ENCODE measurements around the gene SOCS7. TPM values are rescaled to one million over a fixed set of nuclear protein-coding genes. Genes with fewer than 3 reads are reported as not detected.

Gene SOCS7
- total and polyA plus RNA-seq, 2 donors: 3.5 to 10.4 TPM

GRCh38 chr17:38353668-38354067 is 2.0 kb downstream of the SOCS7 start:
- peaks cover 18 to 31% of the 10 kb centered on the region in 2 donors for H3K4me1 ChIP-seq (ENCODE audit: control insufficient read depth in 2 of 2, insufficient read depth in 2 of 2, low read length in 2 of 2)

GRCh38 chr17:38354466-38354865 is 2.8 kb downstream of the SOCS7 start:
- H3K27ac ChIP-seq (ENCODE audit: low read depth in 1 of 2, low read length in 1 of 2): no peak overlapping the region
- H3K4me3 ChIP-seq (ENCODE audit: low read length in 2 of 2): peak overlapping the region in 1 of 2 donors; percentile 12
- peaks cover 15 to 31% of the 10 kb centered on the region in 2 donors for H3K4me1 ChIP-seq (ENCODE audit: control insufficient read depth in 2 of 2, insufficient read depth in 2 of 2, low read length in 2 of 2)
- no peaks in the 10 kb centered on the region for H3K36me3 ChIP-seq (ENCODE audit: control insufficient read depth in 2 of 2, insufficient read depth in 2 of 2, low read length in 1 of 2)
- no peak for DNase-seq (ENCODE audit: low read depth in 6 of 9, low spot score in 9 of 9)
- 82% methylated on average over 7 of the region's 7 CpGs for WGBS
- no peaks in the 10 kb centered on the region for H3K27me3 ChIP-seq (ENCODE audit: control insufficient read depth in 2 of 2, insufficient read depth in 1 of 2, low read length in 1 of 2)
- H3K9me3 ChIP-seq (ENCODE audit: control insufficient read depth in 2 of 2, insufficient read depth in 1 of 2, low read length in 1 of 2): no peaks in the 10 kb centered on the region

More at GRCh38 chr17:38353668-38354067, 2.0 kb downstream of the SOCS7 start:
- Histone ChIP-seq H3K36me3 (ENCODE audit: control insufficient read depth in 2 of 2, insufficient read depth in 2 of 2, low read length in 1 of 2) (no peaks in the 10 kb centered on the region), H3K4me3 (ENCODE audit: low read length in 2 of 2) (peak overlapping the region in 1 of 2 donors; percentile 68), H3K27ac (ENCODE audit: low read depth in 1 of 2, low read length in 1 of 2) (no peak overlapping the region), H3K27me3 (ENCODE audit: control insufficient read depth in 2 of 2, insufficient read depth in 1 of 2, low read length in 1 of 2) (no peaks in the 10 kb centered on the region), H3K9me3 (ENCODE audit: control insufficient read depth in 2 of 2, insufficient read depth in 1 of 2, low read length in 1 of 2) (no peaks in the 10 kb centered on the region)
- peak in 1 of 9 donors; percentile 35 for DNase-seq (ENCODE audit: low read depth in 6 of 9, low spot score in 9 of 9)
- whole genome bisulfite sequencing: 80% methylated on average over 13 of the region's 13 CpGs

GRCh38 chr17:38355251-38355650 is 3.6 kb downstream of the SOCS7 start:
- DNase-seq (ENCODE audit: low read depth in 6 of 9, low spot score in 9 of 9): no peak
- no peaks in the 10 kb centered on the region for H3K27me3 ChIP-seq (ENCODE audit: control insufficient read depth in 2 of 2, insufficient read depth in 1 of 2, low read length in 1 of 2)
- H3K9me3 ChIP-seq (ENCODE audit: control insufficient read depth in 2 of 2, insufficient read depth in 1 of 2, low read length in 1 of 2): no peaks in the 10 kb centered on the region
- H3K4me1 ChIP-seq (ENCODE audit: control insufficient read depth in 2 of 2, insufficient read depth in 2 of 2, low read length in 2 of 2): peaks cover 15 to 31% of the 10 kb centered on the region in 2 donors
- 99% methylated on average over 4 of the region's 4 CpGs for WGBS
- no peak overlapping the region for H3K4me3 ChIP-seq (ENCODE audit: low read length in 2 of 2)
- H3K36me3 ChIP-seq (ENCODE audit: control insufficient read depth in 2 of 2, insufficient read depth in 2 of 2, low read length in 1 of 2): no peaks in the 10 kb centered on the region
- no peak overlapping the region for H3K27ac ChIP-seq (ENCODE audit: low read depth in 1 of 2, low read length in 1 of 2)

GRCh38 chr17:38357486-38358123 is 6.0 kb downstream of the SOCS7 start:
- peaks cover 15 to 31% of the 10 kb centered on the region in 2 donors for H3K4me1 ChIP-seq (ENCODE audit: control insufficient read depth in 2 of 2, insufficient read depth in 2 of 2, low read length in 2 of 2)
- peaks cover 6 to 7% of the 10 kb centered on the region in 2 donors for H3K36me3 ChIP-seq (ENCODE audit: control insufficient read depth in 2 of 2, insufficient read depth in 2 of 2, low read length in 1 of 2)
- no peak overlapping the region for H3K4me3 ChIP-seq (ENCODE audit: low read length in 2 of 2)
- H3K27me3 ChIP-seq (ENCODE audit: control insufficient read depth in 2 of 2, insufficient read depth in 1 of 2, low read length in 1 of 2): no peaks in the 10 kb centered on the region
- H3K9me3 ChIP-seq (ENCODE audit: control insufficient read depth in 2 of 2, insufficient read depth in 1 of 2, low read length in 1 of 2): no peaks in the 10 kb centered on the region
- H3K27ac ChIP-seq (ENCODE audit: low read depth in 1 of 2, low read length in 1 of 2): no peak overlapping the region
- no peak for DNase-seq (ENCODE audit: low read depth in 6 of 9, low spot score in 9 of 9)
- 91% methylated on average over 2 of the region's 2 CpGs for WGBS

GRCh38 chr17:38358586-38359513 is 7.2 kb downstream of the SOCS7 start:
- Histone ChIP-seq H3K9me3 (ENCODE audit: control insufficient read depth in 2 of 2, insufficient read depth in 1 of 2, low read length in 1 of 2) (no peaks in the 10 kb centered on the region), H3K36me3 (ENCODE audit: control insufficient read depth in 2 of 2, insufficient read depth in 2 of 2, low read length in 1 of 2) (peaks cover 14 to 15% of the 10 kb centered on the region in 2 donors), H3K27me3 (ENCODE audit: control insufficient read depth in 2 of 2, insufficient read depth in 1 of 2, low read length in 1 of 2) (no peaks in the 10 kb centered on the region), H3K4me3 (ENCODE audit: low read length in 2 of 2) (no peak overlapping the region), H3K27ac (ENCODE audit: low read depth in 1 of 2, low read length in 1 of 2) (no peak overlapping the region), H3K4me1 (ENCODE audit: control insufficient read depth in 2 of 2, insufficient read depth in 2 of 2, low read length in 2 of 2) (peaks cover 6 to 19% of the 10 kb centered on the region in 2 donors)
- no peak for DNase-seq (ENCODE audit: low read depth in 6 of 9, low spot score in 9 of 9)
- 95% methylated on average over 9 of the region's 9 CpGs for WGBS

GRCh38 chr17:38361694-38362465 is 10.2 kb downstream of the SOCS7 start:
- Histone ChIP-seq H3K36me3 (ENCODE audit: control insufficient read depth in 2 of 2, insufficient read depth in 2 of 2, low read length in 1 of 2) (peaks cover 25 to 33% of the 10 kb centered on the region in 2 donors), H3K27ac (ENCODE audit: low read depth in 1 of 2, low read length in 1 of 2) (no peak overlapping the region), H3K4me3 (ENCODE audit: low read length in 2 of 2) (no peak overlapping the region), H3K4me1 (ENCODE audit: control insufficient read depth in 2 of 2, insufficient read depth in 2 of 2, low read length in 2 of 2) (peaks cover 0 to 4% of the 10 kb centered on the region in 2 donors), H3K9me3 (ENCODE audit: control insufficient read depth in 2 of 2, insufficient read depth in 1 of 2, low read length in 1 of 2) (no peaks in the 10 kb centered on the region), H3K27me3 (ENCODE audit: control insufficient read depth in 2 of 2, insufficient read depth in 1 of 2, low read length in 1 of 2) (no peaks in the 10 kb centered on the region)
- WGBS: 98% methylated on average over 5 of the region's 5 CpGs
- DNase-seq (ENCODE audit: low read depth in 6 of 9, low spot score in 9 of 9): no peak

GRCh38 chr17:38363016-38363415 is 11.4 kb downstream of the SOCS7 start:
- no peak for DNase-seq (ENCODE audit: low read depth in 6 of 9, low spot score in 9 of 9)
- H3K27ac ChIP-seq (ENCODE audit: low read depth in 1 of 2, low read length in 1 of 2): no peak overlapping the region
- no peaks in the 10 kb centered on the region for H3K27me3 ChIP-seq (ENCODE audit: control insufficient read depth in 2 of 2, insufficient read depth in 1 of 2, low read length in 1 of 2)
- H3K36me3 ChIP-seq (ENCODE audit: control insufficient read depth in 2 of 2, insufficient read depth in 2 of 2, low read length in 1 of 2): peaks cover 31 to 38% of the 10 kb centered on the region in 2 donors
- WGBS: 98% methylated on average over 5 of the region's 5 CpGs
- H3K4me1 ChIP-seq (ENCODE audit: control insufficient read depth in 2 of 2, insufficient read depth in 2 of 2, low read length in 2 of 2): peaks cover 0 to 4% of the 10 kb centered on the region in 2 donors
- no peaks in the 10 kb centered on the region for H3K9me3 ChIP-seq (ENCODE audit: control insufficient read depth in 2 of 2, insufficient read depth in 1 of 2, low read length in 1 of 2)
- H3K4me3 ChIP-seq (ENCODE audit: low read length in 2 of 2): no peak overlapping the region

- no peak overlapping the region for H3K4me3 ChIP-seq (ENCODE audit: low read length in 2 of 2)
- H3K27ac ChIP-seq (ENCODE audit: low read depth in 1 of 2, low read length in 1 of 2): no peak overlapping the region
- H3K27me3 ChIP-seq (ENCODE audit: control insufficient read depth in 2 of 2, insufficient read depth in 1 of 2, low read length in 1 of 2): no peaks in the 10 kb centered on the region
- DNase-seq (ENCODE audit: low read depth in 6 of 9, low spot score in 9 of 9): no peak
- no peaks in the 10 kb centered on the region for H3K9me3 ChIP-seq (ENCODE audit: control insufficient read depth in 2 of 2, insufficient read depth in 1 of 2, low read length in 1 of 2)
- peaks cover 39 to 50% of the 10 kb centered on the region in 2 donors for H3K36me3 ChIP-seq (ENCODE audit: control insufficient read depth in 2 of 2, insufficient read depth in 2 of 2, low read length in 1 of 2)
- peaks cover 0 to 4% of the 10 kb centered on the region in 2 donors for H3K4me1 ChIP-seq (ENCODE audit: control insufficient read depth in 2 of 2, insufficient read depth in 2 of 2, low read length in 2 of 2)
- 98% methylated on average over 8 of the region's 8 CpGs for WGBS
These were observed 13.1 kb downstream of the SOCS7 start for GRCh38 chr17:38364741-38365140.
